Hematopoietic multipotent progenitor cell treated with erythropoietin and hydrocortisone succinate and interleukin-3 and kit ligand, for 15 days (in vitro differentiated cells): Measurements from ENCODE around the gene INPP4B.
"Not testable (repeated sequence)": the region's sequence is repeated elsewhere in the genome, so short reads cannot be mapped to it uniquely, and the experiment has no call there.

Experiments
- DNase-seq: peaks from one replicate; pipeline ENCODE4 v3.0.0-alpha.2; 2015; ENCODE audit warnings: low spot score

Gene INPP4B

DNA sequence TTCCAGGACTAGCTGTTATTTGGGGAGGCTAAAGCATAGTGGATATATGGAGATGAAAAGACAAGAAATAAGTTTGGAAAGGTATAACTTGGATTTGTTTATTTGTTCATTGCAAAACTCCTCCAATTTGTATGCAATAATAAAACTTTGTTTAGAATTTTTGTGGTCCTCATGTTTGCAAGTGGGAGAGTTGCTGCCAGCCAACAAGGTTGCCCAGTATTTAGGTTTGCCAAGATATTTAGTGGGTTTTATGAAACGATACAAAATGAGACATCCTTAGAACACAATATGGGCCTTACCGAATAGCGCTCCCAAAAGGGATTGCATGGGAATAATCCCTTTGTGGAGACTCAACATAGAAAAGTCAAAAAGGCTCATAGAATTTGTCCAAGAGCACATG, 162.1 kb downstream of the INPP4B start:
- DNase-seq = no peak

DNA sequence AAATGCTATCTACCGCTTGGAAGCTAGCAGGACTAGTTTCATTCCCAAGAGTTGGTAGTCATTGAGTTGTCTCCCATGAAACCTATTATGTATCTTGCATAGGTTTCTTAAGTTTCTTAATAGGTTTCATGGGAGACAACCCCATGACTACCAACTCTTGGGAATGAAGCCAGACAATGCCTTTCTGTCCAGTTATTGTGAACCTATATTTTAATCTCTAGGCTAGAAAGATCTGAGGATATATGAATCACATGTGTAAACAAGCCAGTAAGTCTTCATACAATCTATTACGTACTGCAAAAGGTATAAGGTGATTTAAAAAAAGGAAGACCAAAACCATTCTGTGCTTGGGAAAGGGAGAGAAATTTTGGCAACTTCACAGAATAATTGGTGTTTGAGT, 162.6 kb downstream of the INPP4B start:
- no peak for DNase-seq

DNA sequence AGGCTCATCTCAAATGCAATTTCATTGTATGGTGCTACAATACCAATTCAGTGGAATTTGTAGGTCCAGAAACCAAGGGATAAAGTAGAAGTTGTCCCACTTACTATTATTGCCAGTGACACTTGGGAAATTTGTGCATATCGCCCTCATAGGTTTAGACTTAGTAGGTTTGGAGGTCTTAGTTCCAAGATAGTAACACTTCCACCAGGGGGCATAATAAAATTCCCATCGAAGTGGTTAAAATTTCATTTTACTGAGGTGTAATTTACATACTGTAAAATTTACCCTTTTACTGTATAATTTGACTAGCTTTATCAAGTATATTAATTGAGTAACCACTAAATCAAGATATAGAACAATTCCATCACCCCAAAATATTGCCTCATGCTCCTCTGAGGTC, 174.6 kb downstream of the INPP4B start:
- no peak for DNase-seq

DNA sequence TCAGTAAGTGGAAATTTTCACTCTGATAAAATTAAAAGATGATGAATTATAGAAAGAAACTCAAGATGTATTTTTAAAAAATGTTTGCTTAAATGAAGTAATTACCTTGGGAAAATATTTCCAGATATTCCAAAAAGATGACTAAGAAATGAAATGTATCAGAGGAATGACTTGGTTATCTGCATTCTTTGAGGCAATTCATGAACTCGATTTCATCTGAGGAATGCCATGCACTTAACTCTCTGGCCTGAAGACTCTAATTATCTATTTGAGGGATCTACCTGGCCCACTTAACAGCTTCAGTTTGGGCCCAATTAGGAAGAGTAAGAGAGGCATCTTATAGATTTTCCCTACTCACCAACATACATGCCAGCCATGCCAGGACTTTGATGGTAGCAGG, 182.3 kb downstream of the INPP4B start:
- no peak for DNase-seq

DNA sequence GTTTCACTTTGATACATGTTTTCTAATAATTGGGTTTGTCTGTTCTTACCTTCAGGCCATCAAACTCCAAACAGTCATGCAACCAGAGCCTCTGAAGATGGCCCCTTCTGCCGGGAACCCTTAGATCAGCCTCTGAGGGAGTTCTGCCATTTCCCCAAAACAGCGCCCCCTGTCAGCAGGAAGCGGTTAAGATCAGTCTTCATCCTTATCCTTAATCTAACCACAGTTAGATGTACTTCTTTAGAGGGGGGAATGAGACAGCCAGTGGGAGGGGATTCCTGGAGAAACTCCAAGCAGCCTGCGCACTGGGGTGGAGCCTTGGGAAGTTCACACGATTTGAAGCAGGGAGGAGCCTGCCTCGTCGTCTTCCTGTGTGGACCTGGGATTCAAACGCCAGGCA, 185.4 kb downstream of the INPP4B start:
- no peak for DNase-seq

DNA sequence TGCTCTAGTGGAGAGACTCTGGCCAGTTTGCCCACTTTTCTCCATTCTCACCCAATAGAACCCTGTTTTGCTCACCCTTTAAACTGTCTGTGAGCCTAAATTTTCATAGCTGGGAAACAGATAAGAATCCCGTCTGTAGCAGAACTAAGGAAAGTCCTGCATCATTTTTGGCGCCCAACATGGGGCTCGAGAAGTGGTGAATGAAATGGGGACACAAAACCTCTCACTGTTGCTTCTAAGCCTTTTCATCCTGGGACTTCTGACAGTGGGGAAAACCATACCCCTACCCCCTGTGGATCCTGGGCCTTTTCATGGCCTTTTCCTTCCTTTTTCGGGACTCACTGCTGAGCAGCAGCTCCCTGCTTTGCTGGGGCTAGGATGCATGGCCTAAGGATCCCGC, 189.9 kb downstream of the INPP4B start:
- no peak for DNase-seq

DNA sequence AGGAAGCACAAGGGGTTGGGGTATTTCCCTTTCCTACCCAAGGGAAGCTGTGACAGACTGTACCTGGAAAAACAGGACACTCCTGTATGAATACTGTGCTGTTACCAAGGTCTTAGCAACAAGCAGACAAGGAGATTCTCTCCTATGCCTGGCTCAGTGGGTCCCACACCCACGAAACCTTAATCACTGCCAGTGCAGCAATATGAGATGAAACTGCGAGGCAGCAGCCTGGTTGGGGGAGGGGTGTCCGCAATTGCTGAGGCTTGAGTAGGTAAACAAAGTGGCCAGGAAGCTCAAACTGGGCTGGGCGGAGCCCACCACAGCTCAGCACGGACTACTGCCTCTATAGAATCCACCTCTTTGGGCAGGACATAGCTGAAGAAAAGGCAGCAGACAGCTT, 197.7 kb downstream of the INPP4B start:
- no peak for DNase-seq

DNA sequence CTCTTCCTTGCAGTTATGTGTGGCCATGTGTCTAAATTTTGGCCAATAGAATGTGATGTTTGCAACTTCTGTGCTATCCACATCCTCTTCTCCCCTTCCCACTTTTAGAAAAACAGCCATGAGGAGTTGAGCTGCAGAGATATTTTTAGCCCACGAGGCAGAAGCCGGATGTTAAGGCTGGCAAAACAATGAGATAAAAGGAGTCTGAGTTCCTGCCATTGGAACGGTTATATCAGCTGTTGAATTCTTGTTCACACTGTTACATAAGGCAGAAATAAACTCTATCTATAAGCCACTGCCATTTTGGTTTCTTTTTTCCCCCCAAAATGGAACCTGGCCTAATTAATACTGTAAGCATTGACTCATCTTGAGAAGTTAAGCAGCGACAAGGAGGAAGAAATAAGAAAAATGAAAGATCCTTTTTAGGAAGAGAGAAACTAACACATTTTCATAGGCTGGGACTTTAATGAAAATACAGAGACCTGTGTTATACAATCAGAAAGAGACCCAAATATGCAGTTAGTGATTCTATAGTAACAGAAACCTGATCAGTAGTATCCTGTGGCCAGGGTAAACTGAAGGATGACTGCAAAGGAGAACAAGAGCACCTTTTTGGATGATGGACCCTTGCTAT, 200.5 kb downstream of the INPP4B start:
- DNase-seq = no peak

DNA sequence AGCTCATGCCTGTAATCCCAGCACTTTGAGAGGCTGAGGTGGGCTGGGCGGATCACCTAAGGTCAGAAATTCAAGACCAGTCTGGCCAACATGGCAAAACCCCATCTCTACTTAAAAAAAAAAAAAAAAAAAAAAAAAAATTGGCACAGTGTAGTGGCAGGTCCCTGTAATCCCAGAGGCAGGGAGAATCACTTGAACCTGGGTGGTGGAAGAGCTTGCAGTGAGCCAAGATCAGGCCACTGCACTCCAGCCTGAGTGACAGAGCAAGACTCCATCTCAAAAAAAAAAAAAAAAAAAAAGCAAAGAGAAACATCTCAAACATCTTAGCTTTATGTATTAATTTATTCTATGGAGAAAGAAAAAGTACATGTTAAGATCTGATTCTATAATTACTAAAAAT, 201.5 kb downstream of the INPP4B start:
- not testable (repeated sequence) for DNase-seq

DNA sequence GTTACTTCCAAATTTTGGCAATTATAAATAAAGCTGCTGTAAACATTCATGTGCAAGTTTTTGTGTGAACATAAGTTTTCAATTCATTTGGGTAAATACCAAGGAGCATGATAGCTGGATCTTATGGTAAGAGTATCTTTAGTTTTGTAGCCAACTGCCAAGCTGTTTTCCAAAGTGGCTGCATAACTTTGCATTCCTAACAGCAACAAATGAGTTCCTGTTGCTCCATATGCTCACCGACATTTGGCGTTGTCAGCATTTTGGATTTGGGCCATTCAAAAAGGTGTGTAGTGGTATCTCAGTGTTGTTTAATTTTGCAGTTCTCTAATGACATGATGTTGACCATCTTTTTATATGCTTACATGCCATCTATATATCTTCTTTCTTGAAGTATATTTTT, 208.5 kb downstream of the INPP4B start:
- DNase-seq = no peak

DNA sequence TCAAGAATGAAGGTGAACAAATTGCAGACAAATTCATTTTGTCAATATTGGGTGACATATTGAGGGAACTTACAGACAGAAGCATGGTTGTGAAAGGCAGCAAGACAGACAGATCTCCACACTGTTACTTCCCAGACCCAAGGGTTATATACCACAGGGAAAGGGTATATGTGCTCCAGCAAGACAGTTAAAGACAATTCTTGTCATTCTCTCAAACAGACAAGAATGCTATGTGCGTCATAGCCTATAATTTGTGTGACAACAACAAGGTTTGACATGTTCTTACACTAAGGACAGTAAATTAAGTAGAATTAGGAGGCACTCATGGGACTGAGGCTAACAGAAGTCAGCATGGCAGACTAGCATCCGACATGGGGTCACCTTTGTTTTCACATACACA, 214.3 kb downstream of the INPP4B start:
- DNase-seq = no peak

DNA sequence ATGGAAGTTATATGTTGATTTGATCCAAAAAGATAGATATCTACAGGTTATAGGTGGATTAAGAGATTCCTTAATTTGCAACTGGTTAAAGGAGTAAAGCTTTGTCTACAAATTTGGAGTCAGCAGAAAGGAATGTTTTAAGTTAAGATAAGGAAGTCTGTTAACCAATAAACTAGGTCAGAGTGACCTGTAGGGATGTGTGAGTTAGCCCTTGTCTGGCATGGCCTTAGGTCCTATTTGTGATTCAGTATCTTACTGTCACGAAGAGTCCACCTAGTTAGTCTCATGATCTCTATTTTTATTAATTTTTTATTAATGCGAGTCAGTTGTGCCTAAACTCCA, 230.8 kb downstream of the INPP4B start:
- no peak for DNase-seq

DNA sequence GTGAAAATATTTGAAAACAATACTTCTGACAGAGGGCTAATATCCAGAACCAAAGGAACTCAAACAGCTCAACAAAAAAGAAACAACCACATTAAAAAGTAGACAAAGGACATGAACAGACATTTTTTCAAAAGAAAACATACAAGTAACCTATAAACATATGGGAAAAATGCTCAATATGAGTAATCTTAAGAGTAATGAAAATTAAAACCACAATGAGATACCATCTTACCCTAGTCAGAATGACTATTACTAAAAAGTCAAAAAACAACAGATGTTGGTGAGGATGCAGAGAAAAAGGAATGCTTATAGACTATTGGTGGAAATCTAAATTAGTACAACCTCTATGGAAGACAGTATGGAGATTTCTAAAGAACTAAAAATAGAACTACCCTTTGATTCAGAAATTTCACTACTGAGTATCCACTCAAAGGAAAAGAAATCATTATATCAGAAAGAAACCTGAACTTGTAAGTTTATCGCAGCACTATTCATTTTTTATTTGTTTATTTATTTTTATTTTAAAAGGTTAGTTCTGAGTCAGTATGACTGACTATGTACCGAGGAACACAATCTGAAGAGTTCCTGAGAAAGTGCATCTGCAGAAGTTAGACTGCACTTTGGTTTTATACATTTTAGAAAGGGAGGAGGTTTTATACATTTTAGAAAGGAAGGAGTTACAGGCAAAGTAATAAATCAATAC, 231.3 kb downstream of the INPP4B start:
- DNase-seq = no peak

DNA sequence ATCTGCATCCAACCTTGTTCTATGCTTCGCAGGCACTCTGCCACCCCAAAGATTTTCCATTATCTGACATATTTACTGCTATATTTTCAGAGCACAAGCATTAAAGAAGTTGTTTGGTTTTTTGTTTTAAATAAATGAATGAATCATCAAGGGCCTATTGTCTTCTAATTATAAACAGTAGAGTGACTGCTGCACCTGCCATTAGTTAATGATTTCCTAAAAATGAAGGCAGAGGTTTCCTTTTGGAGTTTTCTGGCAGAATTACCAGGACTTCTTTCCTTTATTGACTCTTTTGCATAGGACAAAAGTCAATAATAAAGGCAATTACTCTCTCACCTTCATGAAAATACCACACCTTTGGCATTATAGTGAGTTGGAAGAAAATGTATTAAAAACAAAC, 238.1 kb downstream of the INPP4B start:
- no peak for DNase-seq

DNA sequence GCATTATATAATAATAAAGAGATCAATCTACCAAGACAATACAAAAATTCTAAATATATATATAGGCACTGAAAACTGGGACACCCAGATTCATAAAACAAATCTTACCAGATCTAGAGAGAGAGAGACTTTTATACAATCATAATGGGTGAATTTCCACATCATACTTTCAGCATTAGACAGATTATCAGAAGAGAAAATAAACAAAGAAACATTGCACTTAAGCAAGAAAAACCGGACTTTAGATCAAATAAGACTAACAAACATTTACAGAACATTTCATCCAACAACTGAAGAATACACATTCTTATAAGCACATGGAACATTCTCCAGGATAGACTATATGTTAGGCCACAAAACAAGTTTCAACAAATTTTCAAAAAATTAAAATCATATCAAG, 245.1 kb downstream of the INPP4B start:
- DNase-seq = no peak

DNA sequence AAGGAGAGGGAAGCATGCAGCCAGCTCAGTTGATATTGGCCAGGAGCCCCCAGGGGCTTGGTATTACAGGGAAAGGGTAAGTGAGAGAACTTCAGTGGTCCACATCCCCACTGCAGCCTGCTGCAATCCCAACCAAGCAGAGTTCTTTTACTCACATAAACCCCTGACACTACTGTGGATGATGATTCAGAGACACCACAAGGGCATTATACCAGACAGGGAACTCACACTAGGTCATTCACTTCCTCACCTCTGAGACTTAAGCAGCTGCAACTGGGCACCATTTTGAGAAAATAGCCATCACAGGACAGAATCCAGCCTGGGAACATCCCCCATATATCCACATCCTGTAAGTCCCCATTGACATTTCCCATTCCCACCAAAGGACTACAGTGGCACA, 248.0 kb downstream of the INPP4B start:
- no peak for DNase-seq

DNA sequence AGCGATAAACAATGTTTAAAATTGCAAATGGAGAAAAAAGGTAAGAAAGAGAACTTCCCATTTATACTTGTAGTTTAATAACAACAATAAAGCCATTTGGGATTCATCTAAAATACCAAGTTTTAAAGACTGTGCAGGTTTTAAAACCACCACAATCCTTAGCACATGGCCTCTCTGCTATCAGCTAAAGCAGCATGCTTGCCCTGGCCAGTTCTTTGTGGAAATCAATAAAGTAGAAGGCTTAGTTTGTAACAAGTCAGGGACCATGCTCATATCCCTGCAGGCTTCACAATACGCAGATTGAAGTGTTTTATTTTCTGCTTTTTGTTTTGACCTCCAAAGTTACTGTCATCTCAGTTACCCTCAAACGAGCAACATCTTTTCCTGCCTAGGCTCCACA, 249.5 kb downstream of the INPP4B start:
- DNase-seq = no peak

DNA sequence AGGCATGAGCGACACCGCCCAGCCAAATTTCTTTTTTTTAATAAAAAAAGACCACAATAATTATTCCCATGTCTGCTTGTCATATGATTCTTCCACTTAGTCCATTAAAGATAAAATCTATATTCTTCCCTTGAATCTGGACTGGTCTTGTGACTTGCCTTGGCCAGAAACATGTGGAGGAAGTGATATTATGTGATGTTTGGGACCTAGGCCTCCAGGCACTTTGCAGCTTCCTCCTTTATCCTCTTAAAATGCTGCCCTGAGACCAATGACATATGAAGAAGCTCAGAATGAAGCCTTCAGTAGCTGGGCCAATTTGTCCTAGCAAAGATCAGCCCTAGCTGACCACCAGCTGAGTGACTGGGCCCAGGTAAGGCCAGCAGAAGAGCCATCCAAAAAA, 250.0 kb downstream of the INPP4B start:
- no peak for DNase-seq

DNA sequence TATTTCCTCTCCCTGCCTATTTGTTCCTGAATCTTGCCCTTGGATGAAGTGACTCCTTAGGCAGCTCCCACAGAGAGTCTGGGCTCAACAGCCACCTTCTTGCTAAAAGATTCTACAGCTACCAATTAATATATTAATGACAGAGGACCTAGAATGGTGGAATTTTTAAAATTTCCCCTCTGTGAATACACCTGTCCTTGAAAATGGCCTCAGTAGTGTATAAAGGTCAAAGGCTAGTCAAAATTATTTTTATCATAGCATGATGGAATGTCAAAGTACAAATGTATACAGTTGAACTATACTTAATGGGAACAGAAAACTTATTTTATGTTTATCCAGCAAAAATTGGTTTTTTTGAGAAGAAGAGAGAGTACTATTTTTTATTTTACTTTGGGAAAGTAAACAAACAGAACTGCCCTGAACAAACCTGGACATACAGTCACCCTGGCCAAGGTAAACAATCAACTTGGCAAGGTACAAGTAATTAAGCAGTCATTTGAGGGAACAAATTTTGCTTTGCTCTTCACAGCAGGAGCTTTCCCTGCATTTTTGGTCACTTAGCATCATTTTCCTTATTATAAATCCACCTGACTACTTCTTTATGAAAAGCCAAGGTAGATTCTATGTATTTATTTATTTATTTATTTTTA, 250.8 kb downstream of the INPP4B start:
- no peak for DNase-seq

DNA sequence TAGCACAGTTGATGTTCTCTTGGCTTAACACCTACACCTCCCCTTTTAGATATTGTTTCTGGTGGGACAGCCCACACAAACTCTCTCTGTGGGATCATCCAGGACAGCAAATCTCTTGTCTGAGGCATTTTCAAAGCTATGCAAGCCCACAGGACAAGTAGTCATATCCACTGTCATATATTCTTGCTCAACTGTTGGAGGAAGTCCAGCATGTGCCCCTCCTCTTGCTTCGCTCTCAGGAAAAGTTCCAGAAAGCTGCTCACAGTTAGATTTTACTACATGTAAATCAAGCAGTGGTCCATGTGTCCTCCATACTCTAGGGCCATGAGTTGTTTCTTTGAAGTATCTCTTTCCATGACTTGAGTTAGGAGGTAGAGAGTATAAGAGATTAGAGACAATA, 260.7 kb downstream of the INPP4B start:
- DNase-seq = no peak

DNA sequence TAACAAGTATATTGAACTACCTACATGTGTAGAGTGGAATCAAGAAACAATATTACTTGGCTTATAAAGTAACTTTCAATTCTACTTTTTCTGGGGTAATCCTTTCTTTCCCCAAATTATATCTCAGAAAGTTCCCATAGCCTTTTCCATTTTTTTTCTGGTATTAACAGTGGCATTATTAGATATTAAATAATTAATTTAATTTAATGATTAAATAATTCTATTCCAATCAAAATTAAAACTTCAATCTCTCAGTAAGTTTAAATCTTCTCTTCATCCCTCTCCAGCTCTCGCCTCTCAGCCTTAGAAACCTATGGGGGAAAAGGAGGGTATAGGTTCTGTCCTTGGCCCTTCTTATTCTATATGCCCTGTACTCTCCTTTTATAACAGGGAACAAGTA, 262.4 kb downstream of the INPP4B start:
- no peak for DNase-seq

DNA sequence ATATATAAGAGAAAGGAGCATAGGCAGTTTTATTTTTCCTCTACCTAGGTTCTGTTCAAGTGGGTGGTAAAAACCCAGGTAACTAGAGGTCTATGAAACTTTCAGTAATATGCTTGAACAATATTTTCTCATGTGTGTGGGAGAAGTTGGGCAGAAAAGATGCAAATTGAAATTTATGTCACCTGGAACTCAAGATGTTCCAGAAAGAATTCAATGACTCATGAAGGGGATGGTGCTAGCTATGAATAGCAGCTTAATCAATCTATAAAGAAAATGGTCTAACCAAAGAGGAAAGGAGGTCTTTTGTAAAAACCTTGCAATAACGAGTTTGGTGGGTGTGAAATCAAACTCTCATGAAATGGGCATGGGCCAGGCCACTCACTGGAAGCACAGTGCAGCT, 263.8 kb downstream of the INPP4B start:
- no peak for DNase-seq

DNA sequence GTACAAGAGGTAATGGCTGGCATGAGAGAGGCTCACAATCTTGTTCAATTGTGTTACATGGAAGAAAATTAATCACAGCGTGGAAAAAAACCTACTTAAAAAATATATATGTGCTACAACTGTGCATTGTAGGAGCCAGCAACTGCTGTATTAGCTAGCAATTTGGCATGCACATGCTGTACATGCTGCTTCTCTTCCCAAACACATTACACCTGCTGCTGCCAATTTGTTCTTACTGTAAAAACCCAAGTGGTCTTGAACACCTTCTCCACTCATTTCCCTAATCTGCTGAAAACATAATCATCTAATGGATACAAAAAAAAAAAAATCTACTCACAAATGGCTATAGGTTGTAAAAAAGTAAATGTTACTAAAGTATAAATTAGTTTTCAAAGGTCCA, 264.2 kb downstream of the INPP4B start:
- no peak for DNase-seq

DNA sequence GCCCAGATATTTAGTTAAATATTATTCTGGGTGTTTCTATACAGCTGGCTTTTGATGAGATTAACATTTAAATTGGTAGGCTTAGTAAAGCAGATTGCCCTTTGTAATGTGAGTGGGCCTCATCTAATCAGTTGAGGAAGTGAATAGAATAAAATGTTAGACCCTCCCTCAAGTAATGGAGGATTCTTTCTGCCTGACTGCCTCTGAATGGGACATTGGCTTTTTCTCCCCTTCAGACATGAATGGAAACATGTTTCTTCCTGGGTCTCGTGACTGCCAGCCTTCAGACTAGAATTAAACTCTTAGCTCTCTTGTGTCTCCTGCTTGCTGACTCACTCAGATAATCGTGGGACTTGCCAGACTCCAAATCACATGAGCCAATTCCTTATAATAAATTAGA, 266.7 kb downstream of the INPP4B start:
- no peak for DNase-seq
